Upper lobe of left lung (tissue), 4 donors: Measurements from ENCODE around the gene GNPTG.

Source experiments
- EP300 ChIP-seq, 4 donors: sonication (generic); formaldehyde crosslinking; IDR thresholded peaks; one replicate each; pipeline ENCODE4 v1.5.1; 2017; ENCODE audit warnings: antibody characterized with exemption in 4 of 4, control low read depth in 2 of 4
- POLR2AphosphoS5 ChIP-seq, 2 donors: sonication (generic); formaldehyde crosslinking; IDR thresholded peaks; one replicate each; pipeline ENCODE4 v1.5.1; 2017; ENCODE audit warnings: antibody characterized with exemption in 2 of 2

GRCh38 chr16:1371054-1371978 lies 19.6 kb downstream of the GNPTG start:
- TF ChIP-seq POLR2AphosphoS5 (IDR thresholded peaks at IDR 0.05) (no peak), EP300 (IDR thresholded peaks at IDR 0.05) (no peak)
